HepG2 (cell line): ENCODE results near the gene PACS2. TPM values are rescaled to one million over a fixed set of nuclear protein-coding genes. Genes with fewer than 3 reads are reported as not detected.

ENCODE experiments used
- CHD2 ChIP-seq: IDR thresholded peaks from 2 replicates; pipeline ENCODE4 v1.6.1; 2011; ENCODE audit warnings: low read depth, low read length, improper control_type of control experiment
- DBP ChIP-seq: sonication (generic); formaldehyde crosslinking; IDR thresholded peaks from 2 replicates; pipeline ENCODE4 v1.4.0; 2020; ENCODE audit warnings: missing genetic modification reagents; ENCODE audit errors: not compliant biosample characterization
- GATAD2A ChIP-seq: IDR thresholded peaks from 2 replicates; pipeline ENCODE4 v1.6.1; 2016
- HNRNPL ChIP-seq: fragments of 200-400 bp; formaldehyde crosslinking; IDR thresholded peaks from 2 replicates; pipeline ENCODE4 v1.6.1; 2017; ENCODE audit warnings: mild to moderate bottlenecking, low read depth, low read length
- HOXA9 ChIP-seq: sonication (generic); formaldehyde crosslinking; IDR thresholded peaks from 2 replicates; pipeline ENCODE4 v1.8.1; 2022; ENCODE audit warnings: missing genetic modification reagents, mild to moderate bottlenecking, moderate library complexity, borderline replicate concordance
- KDM5A ChIP-seq: fragments of 200-600 bp; sonication (generic); IDR thresholded peaks from 2 replicates; pipeline ENCODE4 v1.7.0; 2018; ENCODE audit warnings: antibody characterized with exemption, mild to moderate bottlenecking, low read length, borderline replicate concordance
- PHF8 ChIP-seq: sonication (generic); formaldehyde crosslinking; IDR thresholded peaks from 2 replicates; pipeline ENCODE4 v1.5.0; 2020; ENCODE audit warnings: missing genetic modification reagents
- POLR2AphosphoS2 ChIP-seq: IDR thresholded peaks from 2 replicates; pipeline ENCODE4 v1.6.1; 2011; ENCODE audit warnings: low read depth, low read length, improper control_type of control experiment
- ZFP36L1 ChIP-seq: sonication (generic); formaldehyde crosslinking; IDR thresholded peaks from 2 replicates; pipeline ENCODE4 v1.8.0; 2022; ENCODE audit warnings: mild to moderate bottlenecking, missing genetic modification reagents, moderate library complexity
- ZNF281 ChIP-seq: sonication (generic); formaldehyde crosslinking; IDR thresholded peaks from 2 replicates; pipeline ENCODE4 v1.4.0; 2020; ENCODE audit warnings: missing genetic modification reagents, borderline replicate concordance
- ZNF30 ChIP-seq: sonication (generic); formaldehyde crosslinking; IDR thresholded peaks from 2 replicates; pipeline ENCODE4 v1.5.0; 2020; ENCODE audit warnings: mild to moderate bottlenecking, missing genetic modification reagents
- ZNF451 ChIP-seq: sonication (generic); formaldehyde crosslinking; IDR thresholded peaks from 2 replicates; pipeline ENCODE4 v1.5.0; 2020; ENCODE audit warnings: mild to moderate bottlenecking, missing genetic modification reagents
- ZNF563 ChIP-seq: sonication (generic); formaldehyde crosslinking; IDR thresholded peaks from 2 replicates; pipeline ENCODE4 v1.8.0; 2022; ENCODE audit warnings: mild to moderate bottlenecking, moderate library complexity, missing genetic modification reagents
- ZNF724P ChIP-seq: sonication (generic); formaldehyde crosslinking; IDR thresholded peaks from 2 replicates; pipeline ENCODE4 v1.8.0; 2022; ENCODE audit warnings: missing genetic modification reagents, borderline replicate concordance
- ZNF775 ChIP-seq: sonication (generic); formaldehyde crosslinking; IDR thresholded peaks from 2 replicates; pipeline ENCODE4 v1.4.0; 2020; ENCODE audit warnings: missing genetic modification reagents, mild to moderate bottlenecking, moderate library complexity, borderline replicate concordance
- ZNF784 ChIP-seq: sonication (generic); formaldehyde crosslinking; IDR thresholded peaks from 2 replicates; pipeline ENCODE4 v1.5.1; 2020; ENCODE audit warnings: missing genetic modification reagents, mild to moderate bottlenecking, borderline replicate concordance
- ZSCAN25 ChIP-seq: sonication (generic); formaldehyde crosslinking; IDR thresholded peaks from 2 replicates; pipeline ENCODE4 v1.8.0; 2022; ENCODE audit warnings: mild to moderate bottlenecking, missing genetic modification reagents
- ZZZ3 ChIP-seq: sonication (generic); formaldehyde crosslinking; IDR thresholded peaks from 2 replicates; pipeline ENCODE4 v1.4.0; 2020; ENCODE audit warnings: missing genetic modification reagents, mild to moderate bottlenecking, borderline replicate concordance
- polyA plus RNA-seq, 8 experiments: library from polyadenylated mRNA; depleted of rRNA in 3 of 8; stranded (reverse) in 7 of 8; unstranded in 1 of 8; fragments of >200 nt; fragmentation: Illumina TruSeq in 4 of 8; extraction: Trizol in 4 of 8; gene quantifications; 2 replicates each; pipeline versions ENCODE4 v1.2.1 to v1.2.3, GENCODE V29; 2011 to 2016; ENCODE audit warnings: low read depth in 4 of 8, missing spikeins in 1 of 8, mixed read lengths in 1 of 8; ENCODE audit not compliant: insufficient read depth in 1 of 8
- total RNA-seq, 5 experiments: library from RNA; depleted of rRNA; stranded (reverse); fragments of >200 nt; fragmentation: Illumina TruSeq; extraction: Trizol; gene quantifications; 2 replicates each; pipeline ENCODE4 v1.2.3, GENCODE V29; 2016; ENCODE audit warnings: low read depth in 1 of 5
- TF ChIP-seq, protein P1 (sequence below), 2 experiments: IDR thresholded peaks; 2 replicates each; pipeline ENCODE4 v1.6.1; 2011 to 2012; ENCODE audit warnings: low read length in 2 of 2, borderline replicate concordance in 1 of 2, low read depth in 1 of 2, mild to moderate bottlenecking in 1 of 2, moderate library complexity in 1 of 2
- TF ChIP-seq, protein P2 (sequence below): IDR thresholded peaks from 2 replicates; pipeline ENCODE4 v1.6.1; 2016; ENCODE audit warnings: missing compliant biosample characterization, missing genetic modification reagents, borderline replicate concordance

PACS2 gene
- total and polyA plus RNA-seq, 2 of the 13 experiments (the other 11 are each of a cell fraction or from before 2014, with no cell fraction given) = 23.6 to 27.6 TPM

- TF ChIP-seq, protein P1, sequence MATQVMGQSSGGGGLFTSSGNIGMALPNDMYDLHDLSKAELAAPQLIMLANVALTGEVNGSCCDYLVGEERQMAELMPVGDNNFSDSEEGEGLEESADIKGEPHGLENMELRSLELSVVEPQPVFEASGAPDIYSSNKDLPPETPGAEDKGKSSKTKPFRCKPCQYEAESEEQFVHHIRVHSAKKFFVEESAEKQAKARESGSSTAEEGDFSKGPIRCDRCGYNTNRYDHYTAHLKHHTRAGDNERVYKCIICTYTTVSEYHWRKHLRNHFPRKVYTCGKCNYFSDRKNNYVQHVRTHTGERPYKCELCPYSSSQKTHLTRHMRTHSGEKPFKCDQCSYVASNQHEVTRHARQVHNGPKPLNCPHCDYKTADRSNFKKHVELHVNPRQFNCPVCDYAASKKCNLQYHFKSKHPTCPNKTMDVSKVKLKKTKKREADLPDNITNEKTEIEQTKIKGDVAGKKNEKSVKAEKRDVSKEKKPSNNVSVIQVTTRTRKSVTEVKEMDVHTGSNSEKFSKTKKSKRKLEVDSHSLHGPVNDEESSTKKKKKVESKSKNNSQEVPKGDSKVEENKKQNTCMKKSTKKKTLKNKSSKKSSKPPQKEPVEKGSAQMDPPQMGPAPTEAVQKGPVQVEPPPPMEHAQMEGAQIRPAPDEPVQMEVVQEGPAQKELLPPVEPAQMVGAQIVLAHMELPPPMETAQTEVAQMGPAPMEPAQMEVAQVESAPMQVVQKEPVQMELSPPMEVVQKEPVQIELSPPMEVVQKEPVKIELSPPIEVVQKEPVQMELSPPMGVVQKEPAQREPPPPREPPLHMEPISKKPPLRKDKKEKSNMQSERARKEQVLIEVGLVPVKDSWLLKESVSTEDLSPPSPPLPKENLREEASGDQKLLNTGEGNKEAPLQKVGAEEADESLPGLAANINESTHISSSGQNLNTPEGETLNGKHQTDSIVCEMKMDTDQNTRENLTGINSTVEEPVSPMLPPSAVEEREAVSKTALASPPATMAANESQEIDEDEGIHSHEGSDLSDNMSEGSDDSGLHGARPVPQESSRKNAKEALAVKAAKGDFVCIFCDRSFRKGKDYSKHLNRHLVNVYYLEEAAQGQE (IDR thresholded peaks at IDR 0.05; ENCODE audit: borderline replicate concordance in 1 of 2, low read depth in 1 of 2, low read length in 2 of 2) = no peak
- TF ChIP-seq ZNF775 (CRISPR knock-in tag) (no peak), ZNF724P (0 out of 2 replicates have a peak, but pooled peaks have one; percentile 21), KDM5A (peak; percentile 69; the same call in 1 of the 2 replicates), DBP (CRISPR knock-in tag) (no peak), CHD2 (peak; percentile 93), ZFP36L1 (CRISPR knock-in tag) (no peak), ZZZ3 (no peak), ZSCAN25 (CRISPR knock-in tag) (peak; percentile 40; the same call in 1 of the 2 replicates), HOXA9 (CRISPR knock-in tag) (peak; percentile 82; the same call in 1 of the 2 replicates), PHF8 (CRISPR knock-in tag) (0 out of 2 replicates have a peak, but pooled peaks have one; percentile 4), ZNF281 (CRISPR knock-in tag) (no peak), HNRNPL (no peak), ZNF563 (0 out of 2 replicates have a peak, but pooled peaks have one; percentile 78), ZNF451 (peak; percentile 83; the same call in 1 of the 2 replicates), POLR2AphosphoS2 (no peak), ZNF784 (CRISPR knock-in tag) (peak; percentile 9; the same call in 1 of the 2 replicates), GATAD2A (CRISPR knock-in tag) (no peak), ZNF30 (CRISPR knock-in tag) (no peak)
- TF ChIP-seq, protein P2, sequence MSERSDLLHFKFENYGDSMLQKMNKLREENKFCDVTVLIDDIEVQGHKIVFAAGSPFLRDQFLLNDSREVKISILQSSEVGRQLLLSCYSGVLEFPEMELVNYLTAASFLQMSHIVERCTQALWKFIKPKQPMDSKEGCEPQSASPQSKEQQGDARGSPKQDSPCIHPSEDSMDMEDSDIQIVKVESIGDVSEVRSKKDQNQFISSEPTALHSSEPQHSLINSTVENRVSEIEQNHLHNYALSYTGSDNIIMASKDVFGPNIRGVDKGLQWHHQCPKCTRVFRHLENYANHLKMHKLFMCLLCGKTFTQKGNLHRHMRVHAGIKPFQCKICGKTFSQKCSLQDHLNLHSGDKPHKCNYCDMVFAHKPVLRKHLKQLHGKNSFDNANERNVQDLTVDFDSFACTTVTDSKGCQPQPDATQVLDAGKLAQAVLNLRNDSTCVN = no peak
- TF ChIP-seq, all 625 proteins: peak for 73
These were observed 13.9 kb upstream of the PACS2 start, which contains the start of gene BRF1 (continued) for GRCh38 chr14:105300542-105301102.
